Measurements from ENCODE around the gene HOXC6. TPM values are rescaled to one million over a fixed set of nuclear protein-coding genes. Genes with fewer than 3 reads are reported as not detected.
"Not testable (repeated sequence)": the region's sequence is repeated elsewhere in the genome, so short reads cannot be mapped to it uniquely, and the experiment has no call there.

HOXC6 gene
- total RNA-seq, 1 donor from 2014 or later = 2.3 TPM

DNA sequence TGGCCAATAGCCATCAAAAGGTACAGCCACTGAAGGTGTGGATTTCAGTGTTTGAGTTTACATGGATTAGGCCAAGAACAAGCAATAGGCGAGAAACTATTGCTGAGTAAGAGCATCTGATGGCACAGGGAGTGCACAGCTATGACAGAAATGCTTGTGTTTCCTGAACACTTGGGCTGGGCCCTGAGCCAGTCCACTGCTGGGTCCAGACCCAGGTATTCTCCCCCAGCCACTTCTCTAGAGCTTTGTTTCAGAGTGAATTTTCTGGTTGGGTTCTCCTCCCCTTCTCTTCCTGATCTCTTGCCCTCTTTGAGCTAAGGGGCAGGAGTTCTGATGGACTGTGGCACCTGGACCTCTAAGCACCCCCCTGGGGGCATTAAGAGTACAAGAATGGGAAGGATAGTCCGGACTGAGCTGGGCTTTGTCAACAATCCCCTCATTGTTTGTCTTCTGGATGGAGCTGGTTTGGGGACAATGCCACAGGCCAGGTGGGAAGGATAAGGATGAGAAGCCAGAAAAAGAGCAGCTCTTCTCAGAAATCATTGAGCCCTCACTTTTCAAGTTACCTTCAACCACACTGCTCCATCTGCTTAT lies 13.0 kb downstream of the HOXC6 start:
- DNase-seq (ENCODE audit: low spot score) = no peak

DNA sequence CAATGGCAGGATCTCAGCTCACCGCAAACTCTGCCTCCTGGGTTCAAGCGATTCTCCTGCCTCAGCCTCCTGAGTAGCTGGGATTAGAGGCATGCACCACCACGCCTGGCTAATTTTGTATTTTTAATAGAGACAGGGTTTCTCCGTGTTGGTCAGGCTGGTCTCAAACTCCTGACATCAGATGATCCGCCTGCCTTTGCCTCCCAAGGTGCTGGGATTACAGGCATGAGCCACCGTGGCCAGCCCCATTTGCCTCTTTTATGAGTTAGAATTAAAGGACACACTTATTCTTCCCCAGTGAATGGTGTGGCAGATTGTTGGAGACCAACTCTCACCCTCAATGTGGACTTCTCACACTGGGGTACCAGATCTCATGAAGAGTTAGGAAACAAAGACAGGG lies 13.8 kb downstream of the HOXC6 start:
- not testable (repeated sequence) for DNase-seq (ENCODE audit: low spot score)

DNA sequence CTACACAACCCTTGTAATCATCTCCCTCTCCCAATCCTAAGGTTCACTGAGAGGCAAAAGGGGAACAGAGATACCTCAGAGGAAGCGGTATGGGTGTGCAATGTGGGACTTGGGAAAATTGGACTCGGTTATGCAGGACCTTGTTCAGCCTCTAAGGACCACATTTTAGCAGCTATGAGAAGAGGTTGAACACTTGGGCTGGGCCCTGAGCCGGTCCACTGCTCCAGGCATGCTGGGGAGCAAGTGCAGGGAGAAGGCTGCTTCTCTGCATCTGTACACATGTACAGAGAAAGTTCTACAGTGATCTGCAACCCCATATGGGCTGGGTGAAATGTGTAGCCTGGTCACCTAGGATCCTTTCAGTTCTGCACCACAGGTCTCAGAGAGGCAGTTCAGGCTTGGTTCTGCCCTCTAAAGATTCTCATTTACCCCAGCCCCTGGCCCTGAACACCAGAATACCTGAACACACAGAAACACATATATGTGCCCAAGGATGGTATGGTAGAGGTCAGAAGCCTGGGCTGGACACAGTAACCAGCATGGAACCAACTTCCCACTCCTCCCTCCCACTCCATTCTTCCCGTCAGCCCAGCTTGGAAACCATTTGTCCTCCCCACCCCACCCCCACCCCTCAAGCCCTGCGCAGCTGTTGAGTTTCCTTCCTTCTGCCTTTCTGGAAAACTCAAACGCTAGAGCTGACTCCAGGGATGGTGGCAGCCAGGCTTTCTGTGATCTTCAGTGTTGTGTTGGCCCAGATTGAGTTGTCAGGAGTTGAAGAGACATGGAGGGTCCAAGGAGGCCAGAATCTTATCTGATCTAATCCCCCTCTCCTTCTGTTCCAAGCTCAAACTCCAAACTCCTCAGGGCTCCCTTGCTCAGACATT lies 15.0 kb downstream of the HOXC6 start:
- DNase-seq (ENCODE audit: low spot score) = no peak

DNA sequence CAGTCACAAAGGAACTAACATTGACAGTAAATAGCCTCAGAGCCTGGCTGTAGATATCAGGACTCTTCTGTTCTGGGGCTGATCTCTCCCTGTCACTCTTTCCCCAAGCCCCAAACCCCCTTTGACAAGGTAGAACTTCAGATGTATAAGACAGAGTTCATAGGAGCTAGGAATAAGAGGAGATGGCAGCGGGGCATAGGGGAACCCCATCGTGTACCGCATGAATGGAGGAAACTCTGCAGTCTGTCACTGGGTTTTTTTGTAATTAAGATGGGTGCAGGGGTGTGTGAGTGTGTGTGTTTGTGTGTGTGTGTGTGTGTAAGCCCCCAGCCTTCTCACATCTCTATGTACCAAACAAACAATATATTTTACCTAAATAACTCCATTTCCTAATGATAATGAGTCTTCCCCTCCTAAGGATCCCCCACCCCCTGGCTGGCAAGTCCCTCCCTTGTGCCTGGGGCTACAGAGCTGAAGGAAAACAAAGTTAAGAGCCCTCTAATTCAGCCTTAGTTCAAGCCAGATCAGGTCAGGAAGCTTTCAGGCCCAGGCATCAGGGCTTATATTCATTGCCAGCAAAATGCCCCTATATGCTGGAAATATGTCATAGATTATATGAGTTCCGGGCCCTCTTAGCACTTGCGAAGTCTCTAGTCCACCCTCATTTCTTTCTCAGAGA lies 16.3 kb downstream of the HOXC6 start:
- no peak for DNase-seq (ENCODE audit: low spot score)

DNA sequence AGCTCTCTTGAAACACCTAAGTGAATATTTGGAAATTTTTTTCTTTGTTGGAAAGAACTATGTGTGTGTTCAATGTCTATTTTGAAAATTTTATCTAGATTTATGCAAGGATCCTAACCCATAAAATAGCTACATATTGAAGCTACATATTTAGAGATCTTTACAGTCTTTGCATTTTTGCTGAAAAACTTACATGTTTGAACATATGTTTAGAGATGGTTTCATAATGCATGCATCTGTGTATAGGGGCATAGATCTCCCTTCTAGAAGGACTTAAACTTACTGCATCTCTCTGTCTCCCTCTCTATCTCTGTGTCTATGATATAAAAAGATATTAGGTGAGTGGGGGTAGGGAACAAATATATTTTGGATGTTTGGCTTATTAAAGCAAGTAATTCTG lies 17.2 kb downstream of the HOXC6 start:
- DNase-seq (ENCODE audit: low spot score) = no peak

DNA sequence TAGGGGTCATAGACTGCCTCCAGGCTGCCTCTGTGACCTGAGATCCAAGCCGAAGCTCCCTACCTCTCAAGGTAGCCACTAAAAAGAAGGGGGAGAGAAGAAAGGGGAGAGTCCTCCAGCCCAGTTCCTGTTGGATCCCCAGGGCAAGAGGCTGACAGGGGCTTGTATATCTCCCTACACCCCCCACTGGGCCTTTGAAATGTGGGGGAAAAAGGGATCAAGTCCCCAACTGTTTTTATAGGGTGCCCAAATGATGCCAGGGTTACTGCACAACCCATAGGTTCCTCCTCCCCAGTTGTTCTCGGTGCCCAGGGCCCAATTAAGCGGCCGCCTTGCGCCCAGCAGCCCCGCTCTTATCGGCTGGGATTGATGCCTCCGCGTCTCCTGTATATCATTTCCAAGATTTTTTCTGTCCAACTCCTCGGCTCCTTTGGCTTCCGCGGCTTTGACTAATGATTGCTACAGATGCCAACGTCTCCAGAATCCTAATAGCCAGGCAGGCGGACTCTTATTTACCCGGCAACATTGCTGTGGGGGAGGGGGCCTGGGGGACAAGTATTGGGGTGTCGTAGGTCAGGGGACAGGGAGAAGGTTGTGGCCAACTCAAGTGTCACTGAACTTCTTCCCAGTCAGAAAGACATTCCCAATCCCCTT lies 17.8 kb downstream of the HOXC6 start:
- no peak for DNase-seq (ENCODE audit: low spot score)

DNA sequence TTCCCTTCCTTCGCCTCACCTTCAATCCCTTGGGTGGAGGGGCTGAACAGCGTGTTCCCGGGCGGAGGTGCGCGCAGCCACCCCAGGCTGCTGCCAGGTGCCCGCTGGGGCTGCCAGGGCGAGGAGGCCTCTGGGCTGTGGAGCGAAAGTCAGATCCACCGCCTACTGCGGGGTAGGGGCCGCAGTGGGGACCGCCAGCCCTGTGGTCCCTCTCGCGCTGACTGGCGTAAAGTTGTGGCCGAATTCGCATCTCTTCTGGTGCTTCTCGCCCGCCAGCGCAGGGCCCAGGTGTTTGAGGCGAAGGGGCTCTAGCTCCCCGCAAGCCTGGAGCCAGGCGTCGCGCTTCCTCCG lies 18.5 kb downstream of the HOXC6 start:
- DNase-seq (ENCODE audit: low spot score) = no peak

DNA sequence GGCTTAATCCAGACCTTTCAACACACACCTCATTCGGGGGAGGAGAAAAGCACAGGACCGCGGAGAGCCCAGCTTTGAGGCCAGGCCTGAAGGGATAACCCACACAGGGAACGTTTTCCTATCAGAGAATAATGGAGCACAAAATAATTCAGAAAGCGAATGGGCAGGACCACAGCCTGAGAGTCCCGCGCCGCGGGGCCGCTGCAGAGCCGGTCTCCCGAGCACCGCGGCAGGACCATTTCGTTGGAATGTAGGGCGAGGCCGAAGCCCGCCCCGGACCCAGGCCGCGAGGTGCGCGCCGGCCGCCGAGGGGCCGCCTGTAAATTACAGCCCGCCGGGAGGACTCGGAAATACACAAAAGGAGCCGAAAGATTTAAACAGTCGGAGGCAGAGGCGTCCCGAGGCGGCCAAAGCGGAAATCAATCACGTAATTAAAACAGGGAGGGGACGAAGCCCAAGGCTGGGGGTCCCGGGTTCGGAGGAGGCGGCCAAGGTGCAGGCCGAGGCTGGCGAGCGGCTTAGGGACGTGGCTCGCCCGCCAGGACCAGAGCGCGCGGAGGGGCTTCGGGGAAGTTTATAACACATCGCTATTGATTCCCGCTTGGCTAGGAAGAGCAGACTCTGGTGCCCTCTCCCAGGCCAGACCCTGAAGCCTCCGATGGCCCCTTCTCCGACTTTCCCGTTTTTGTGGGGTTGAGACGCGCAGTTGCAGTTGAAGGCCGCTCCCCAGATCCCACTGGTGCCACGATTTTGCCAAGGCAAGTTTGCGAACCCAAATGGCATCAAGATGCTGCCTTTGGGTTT lies 19.1 kb downstream of the HOXC6 start:
- no peak for DNase-seq (ENCODE audit: low spot score)

DNA sequence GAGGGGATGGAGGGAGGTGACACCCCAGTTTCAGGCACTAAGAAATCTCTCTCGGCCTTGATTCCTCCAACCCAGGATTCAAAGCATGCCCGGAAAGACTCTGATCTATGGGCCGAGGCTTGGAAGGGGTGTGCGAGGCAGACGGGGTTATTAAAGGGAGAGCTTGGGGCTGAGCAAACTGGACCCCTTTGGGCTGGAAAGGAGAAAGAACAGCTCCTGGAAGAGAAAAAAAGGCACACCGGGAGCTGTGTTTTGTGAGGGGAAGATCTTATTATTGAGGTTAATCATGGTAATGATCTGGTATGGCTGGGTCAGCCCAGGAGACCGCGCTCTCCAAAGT lies 19.7 kb downstream of the HOXC6 start:
- DNase-seq (ENCODE audit: low spot score) = no peak

DNA sequence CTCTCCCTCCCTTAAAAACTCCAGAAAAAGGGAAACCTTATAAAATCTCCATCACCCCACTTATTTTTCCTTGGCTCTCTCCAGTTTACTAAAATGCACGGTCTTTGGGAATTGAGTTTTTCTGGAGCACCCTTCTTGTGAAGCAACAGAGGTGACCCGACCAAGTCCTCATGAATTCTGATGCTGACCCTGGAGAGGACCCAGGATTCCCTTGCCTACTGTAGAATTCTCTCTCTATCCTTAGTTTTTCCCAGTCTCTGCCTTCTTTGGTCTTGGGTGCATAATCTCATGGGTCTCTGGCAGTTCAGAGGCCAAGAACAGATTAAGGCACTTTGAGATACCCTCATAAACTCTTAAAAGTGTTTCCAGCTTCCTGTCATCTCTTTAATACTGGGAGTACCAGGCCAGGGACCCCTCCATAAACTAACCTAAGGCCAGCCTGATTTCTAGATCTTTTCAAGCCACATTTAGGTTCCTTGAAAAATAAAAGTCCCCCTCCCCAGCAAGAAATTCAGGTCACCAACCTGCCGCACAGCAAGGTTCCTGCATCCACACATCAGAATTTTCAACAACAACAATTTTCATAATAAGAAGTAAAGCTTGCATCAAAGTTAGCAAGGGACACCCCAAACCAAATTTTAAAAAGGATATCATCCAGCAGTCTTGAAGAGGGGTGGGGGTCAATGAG lies 20.3 kb downstream of the HOXC6 start:
- DNase-seq (ENCODE audit: low spot score) = no peak

DNA sequence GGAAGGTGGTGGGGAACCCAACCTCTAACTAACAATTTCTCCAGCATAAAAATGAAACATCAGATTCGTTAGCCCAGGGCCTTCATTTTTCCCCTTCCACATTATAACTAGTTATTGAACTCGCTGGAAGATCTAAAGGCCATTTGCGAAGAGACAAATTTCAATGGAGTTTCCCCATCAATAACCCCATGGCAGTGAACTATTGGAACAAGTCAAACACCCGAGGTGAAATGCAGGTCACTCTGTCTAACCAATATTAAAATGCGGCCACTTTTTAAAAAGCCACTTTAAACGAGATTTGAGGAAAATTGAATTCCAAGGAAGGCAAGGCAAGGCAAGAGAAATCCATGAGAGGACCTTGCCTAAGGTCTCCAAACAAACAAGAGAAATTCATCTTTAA lies 20.9 kb downstream of the HOXC6 start:
- DNase-seq (ENCODE audit: low spot score) = no peak

DNA sequence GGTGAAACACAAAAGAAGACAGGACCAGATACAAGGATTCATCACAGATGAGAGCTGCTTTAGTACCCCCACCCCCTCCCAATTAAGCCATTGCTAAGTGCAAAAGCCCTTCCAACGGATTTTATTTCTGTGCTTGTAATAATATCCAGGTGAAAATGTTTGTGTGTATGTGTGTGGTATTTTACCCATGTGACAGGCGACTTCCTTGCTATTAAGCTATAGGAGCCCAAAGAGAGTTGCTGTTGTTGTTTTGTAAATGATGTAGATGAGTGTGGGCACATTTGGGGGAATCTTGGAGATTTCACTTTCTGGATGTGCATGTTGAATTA lies 22.2 kb downstream of the HOXC6 start:
- DNase-seq (ENCODE audit: low spot score) = no peak

DNA sequence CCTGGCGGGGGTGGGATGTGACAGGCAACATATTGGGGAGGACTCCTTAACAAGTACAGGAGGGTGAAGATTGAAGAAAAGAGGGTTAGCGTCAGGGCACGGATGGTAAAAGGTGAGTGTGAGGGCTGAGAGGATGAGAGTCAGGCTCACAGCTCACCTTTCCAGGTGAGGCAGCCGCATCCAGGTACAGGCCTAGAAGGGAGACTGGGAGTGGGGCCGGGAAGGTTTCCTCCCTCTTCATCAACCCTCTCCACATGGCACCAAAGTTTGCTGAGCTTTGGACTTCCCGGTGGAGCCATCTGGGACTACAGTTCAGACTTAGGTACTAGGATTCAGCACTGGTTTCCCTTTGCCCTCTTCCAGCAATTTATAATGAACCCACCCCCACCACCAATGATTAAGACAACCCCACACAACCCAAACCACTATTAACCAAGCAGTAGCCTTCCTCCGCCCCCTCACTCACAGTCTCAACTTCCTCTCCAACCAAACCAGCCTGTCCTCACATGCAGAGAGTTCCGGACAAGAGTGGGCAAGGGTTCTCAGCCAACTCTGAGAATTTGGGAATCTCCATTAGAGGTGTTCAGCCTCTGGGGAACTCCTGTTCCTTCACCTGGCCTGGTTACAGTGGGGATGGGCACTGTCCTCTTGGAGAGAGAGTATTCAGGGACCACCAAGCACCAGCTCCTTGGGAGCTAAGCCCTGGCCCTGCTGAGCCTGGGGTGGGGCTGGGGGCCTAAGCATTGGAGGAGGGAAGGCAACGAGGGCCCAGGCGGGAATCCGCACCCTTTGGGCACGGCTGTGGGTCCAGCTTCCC lies 23.0 kb downstream of the HOXC6 start:
- DNase-seq (ENCODE audit: low spot score) = no peak

DNA sequence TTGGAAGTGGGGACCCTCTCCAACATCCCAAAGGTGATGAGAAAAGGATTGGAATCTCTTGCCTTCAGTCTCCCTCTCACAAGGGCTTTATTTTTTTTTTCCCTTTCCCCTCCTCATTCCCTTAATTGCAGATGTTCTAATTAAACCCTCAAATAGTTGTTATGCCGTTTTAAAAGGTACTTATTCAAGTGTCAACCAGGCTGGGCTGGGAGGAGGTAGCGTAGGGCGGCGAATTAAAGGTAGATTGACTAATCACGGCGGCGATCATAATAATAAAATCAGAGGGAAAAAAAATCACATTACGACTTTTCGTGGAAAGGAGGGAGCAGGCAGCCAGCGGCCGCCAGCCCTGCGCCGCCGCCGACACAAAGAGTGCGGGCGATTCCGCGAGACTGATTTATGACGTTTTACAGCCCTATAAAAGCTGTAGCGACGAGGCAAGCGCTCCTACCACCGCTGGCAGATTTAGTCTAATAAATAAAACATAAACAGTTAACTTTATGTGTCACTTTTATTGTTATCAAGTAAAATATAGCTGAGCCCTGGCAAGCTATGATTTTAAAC lies 23.7 kb downstream of the HOXC6 start:
- no peak for DNase-seq (ENCODE audit: low spot score)

DNA sequence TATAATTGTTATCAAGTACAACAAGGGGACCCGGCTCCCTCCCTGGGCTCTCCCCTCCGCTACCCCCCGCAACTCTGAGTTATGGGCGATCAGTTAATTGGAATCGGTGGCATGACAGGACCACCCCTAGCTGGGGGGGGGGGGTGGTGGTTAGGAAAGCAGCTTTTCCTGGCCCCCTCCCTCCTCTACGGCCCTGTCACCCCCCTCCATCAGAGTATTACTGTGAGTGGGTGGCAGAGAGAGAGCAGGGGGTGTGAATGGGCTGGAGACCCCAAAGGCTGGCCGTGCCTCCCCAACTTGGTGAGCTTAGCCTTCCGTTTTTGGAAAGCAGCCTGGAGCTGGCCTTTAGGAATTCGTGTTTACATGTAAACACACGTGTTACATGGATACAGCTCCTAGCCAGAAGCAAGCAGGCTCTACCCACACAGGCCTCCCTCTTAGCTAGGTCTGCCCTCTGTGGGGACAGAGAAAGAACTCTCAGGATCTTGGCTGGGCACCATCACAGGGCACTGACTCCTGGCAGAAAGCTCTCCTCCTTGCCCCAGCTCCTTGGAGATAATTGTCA lies 24.3 kb downstream of the HOXC6 start:
- DNase-seq (ENCODE audit: low spot score) = no peak

DNA sequence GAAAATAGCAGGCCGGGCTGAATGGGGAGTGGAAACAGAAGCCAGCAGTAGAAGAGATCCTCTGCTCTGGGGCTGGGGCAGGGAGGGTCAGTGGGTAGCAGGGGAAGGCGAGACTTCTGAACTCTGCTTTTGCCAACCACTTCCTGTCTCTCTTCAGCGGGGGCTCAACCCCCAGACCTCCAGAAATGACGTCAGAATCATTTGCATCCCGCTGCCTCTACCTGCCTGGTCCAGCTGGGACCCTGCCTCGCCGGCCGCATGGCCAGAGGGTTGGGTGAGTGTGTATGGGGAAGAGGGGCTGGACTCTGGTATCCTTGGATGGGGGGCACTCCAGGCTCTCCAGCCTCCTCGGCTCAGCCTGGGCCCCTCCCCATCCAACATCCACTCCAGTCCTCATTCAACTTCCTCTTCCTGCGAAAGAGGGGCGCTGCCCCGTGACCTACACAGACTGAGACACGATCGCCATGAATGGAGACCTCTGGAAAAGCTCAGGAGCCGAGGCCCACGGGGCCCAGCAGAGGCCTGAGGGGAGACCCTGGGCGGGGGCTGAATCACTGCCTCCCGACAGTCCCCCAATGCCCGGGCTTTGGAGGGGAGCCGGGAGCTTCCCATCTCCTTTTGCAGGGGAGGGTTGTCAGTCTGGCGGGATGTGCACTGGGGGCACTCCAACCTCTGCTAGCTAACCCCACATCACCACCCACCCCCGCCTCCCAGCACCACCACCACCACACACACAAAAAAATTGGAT lies 24.9 kb downstream of the HOXC6 start:
- no peak for DNase-seq (ENCODE audit: low spot score)

DNA sequence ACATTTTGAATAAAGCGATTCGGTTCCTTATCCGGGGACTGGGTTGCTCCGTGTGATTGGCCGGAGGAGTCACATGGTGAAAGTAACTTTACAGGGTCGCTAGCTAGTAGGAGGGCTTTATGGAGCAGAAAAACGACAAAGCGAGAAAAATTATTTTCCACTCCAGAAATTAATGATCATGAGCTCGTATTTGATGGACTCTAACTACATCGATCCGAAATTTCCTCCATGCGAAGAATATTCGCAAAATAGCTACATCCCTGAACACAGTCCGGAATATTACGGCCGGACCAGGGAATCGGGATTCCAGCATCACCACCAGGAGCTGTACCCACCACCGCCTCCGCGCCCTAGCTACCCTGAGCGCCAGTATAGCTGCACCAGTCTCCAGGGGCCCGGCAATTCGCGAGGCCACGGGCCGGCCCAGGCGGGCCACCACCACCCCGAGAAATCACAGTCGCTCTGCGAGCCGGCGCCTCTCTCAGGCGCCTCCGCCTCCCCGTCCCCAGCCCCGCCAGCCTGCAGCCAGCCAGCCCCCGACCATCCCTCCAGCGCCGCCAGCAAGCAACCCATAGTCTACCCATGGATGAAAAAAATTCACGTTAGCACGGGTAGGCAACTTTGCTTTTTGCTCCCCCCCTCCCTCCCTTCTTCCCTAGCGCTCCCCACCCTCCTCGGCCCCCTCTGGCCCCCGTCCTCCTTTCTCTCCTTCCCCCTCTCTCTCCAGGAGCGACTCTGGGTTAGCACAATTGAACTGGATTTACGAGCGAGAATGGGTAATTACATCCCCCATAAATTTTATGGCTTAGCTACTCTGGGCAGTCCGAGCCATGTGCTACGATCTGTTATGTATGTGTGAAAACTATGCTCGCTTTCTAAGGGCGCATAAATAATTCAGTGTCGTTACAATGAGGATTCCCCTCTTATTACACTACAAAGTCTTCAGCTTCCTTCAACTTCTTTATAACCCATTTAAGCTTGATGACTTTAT lies 25.8 kb downstream of the HOXC6 start, which contains the start of gene HOXC4:
HOXC4 (plus strand) TSS at position 85 of the 991 bp plus-strand sequence; CDS start at position 173, 88 bp downstream.
- DNase-seq (ENCODE audit: low spot score) = no peak

Data from ureter (tissue), 1 donor.